GM12875 (cell line): ENCODE measurements around the gene PRSS23.
"Not testable (repeated sequence)": the region's sequence is repeated elsewhere in the genome, so short reads cannot be mapped to it uniquely, and the experiment has no call there.

ENCODE experiments used
- H3K4me3 ChIP-seq: one replicate; pipeline ENCODE4 v1.5.1; 2011; ENCODE audit warnings: low read depth, low read length, control low read depth
- CTCF ChIP-seq: IDR thresholded peaks from 2 replicates; pipeline ENCODE4 v1.5.1; 2011; ENCODE audit warnings: low read depth, mild to moderate bottlenecking, control low read depth, inconsistent platforms, low read length, moderate library complexity, borderline replicate concordance; ENCODE audit not compliant: insufficient read depth

The PRSS23 gene

GRCh38 chr11:86765878-86766277 lies 34.5 kb upstream of the PRSS23 start:
- H3K4me3 ChIP-seq = no peak overlapping the region
- TF ChIP-seq CTCF = no peak

- no peak for TF ChIP-seq CTCF
- H3K4me3 ChIP-seq = no peak overlapping the region
Observed at GRCh38 chr11:86769219-86769618, 31.1 kb upstream of the PRSS23 start.

GRCh38 chr11:86770473-86771027 lies 29.8 kb upstream of the PRSS23 start:
- not testable (repeated sequence) for H3K4me3 ChIP-seq

- no peak for TF ChIP-seq CTCF
- no peak overlapping the region for H3K4me3 ChIP-seq
Observed at GRCh38 chr11:86772999-86773398, 27.3 kb upstream of the PRSS23 start.

- no peak overlapping the region for H3K4me3 ChIP-seq
Observed at GRCh38 chr11:86773513-86774252, 26.7 kb upstream of the PRSS23 start.

GRCh38 chr11:86774417-86774816 lies 25.9 kb upstream of the PRSS23 start:
- TF ChIP-seq CTCF = no peak
- H3K4me3 ChIP-seq = no peak overlapping the region

More at GRCh38 chr11:86773513-86774252, 26.7 kb upstream of the PRSS23 start:
- no peak for TF ChIP-seq CTCF

- no peak for TF ChIP-seq CTCF
- H3K4me3 ChIP-seq = no peak overlapping the region
Observed at GRCh38 chr11:86775361-86775760, 25.0 kb upstream of the PRSS23 start.
